ENCODE data around the gene TMEM178B. TPM values are rescaled to one million over a fixed set of nuclear protein-coding genes. Genes with fewer than 3 reads are reported as not detected.

The TMEM178B gene
- total and polyA plus RNA-seq, 8 donors = 0.16 to 5.6 (median 3.4) TPM

- intact Hi-C loops (cut with DNase I) = no loop called here
- Histone ChIP-seq H3K36me3 (no peaks in the 10 kb centered on the region), H3K4me3 (no peak overlapping the region), H3K9me3 (peaks cover 0 to 5% of the 10 kb centered on the region in 2 donors), H3K4me1 (peaks cover 0 to 5% of the 10 kb centered on the region in 2 donors), H3K27me3 (peaks cover 16 to 50% of the 10 kb centered on the region in 2 donors), H3K27ac (no peak overlapping the region)
- DNase-seq (no peak), ATAC-seq (no peak)
- TF ChIP-seq CTCF (IDR thresholded peaks at IDR 0.05) = no peak
These were observed 439.9 kb downstream of the TMEM178B start for GRCh38 chr7:141513720-141514119.

- Histone ChIP-seq H3K36me3 (no peaks in the 10 kb centered on the region), H3K27ac (no peak overlapping the region), H3K27me3 (peaks cover 16 to 32% of the 10 kb centered on the region in 2 donors), H3K9me3 (peaks cover 0 to 5% of the 10 kb centered on the region in 2 donors), H3K4me3 (no peak overlapping the region), H3K4me1 (peaks cover 0 to 5% of the 10 kb centered on the region in 2 donors)
- DNase-seq (no peak), ATAC-seq (no peak)
- TF ChIP-seq CTCF (IDR thresholded peaks at IDR 0.05) = no peak
- intact Hi-C loops (cut with DNase I) = no loop called here
These were observed 442.1 kb downstream of the TMEM178B start for GRCh38 chr7:141515941-141516340.

GRCh38 chr7:141519623-141520022 lies 445.8 kb downstream of the TMEM178B start:
- no peak for TF ChIP-seq CTCF (IDR thresholded peaks at IDR 0.05)
- intact Hi-C loops (cut with DNase I) = no loop called here

GRCh38 chr7:141522657-141523342 lies 448.9 kb downstream of the TMEM178B start:
- H3K27ac ChIP-seq = no peak overlapping the region
- TF ChIP-seq CTCF (IDR thresholded peaks at IDR 0.05) = no peak
- H3K27me3 ChIP-seq = peaks cover 0 to 2% of the 10 kb centered on the region in 2 donors
- ATAC-seq (no peak), DNase-seq (no peak)
- intact Hi-C loops (cut with DNase I) = no loop called here
- no peaks in the 10 kb centered on the region for H3K36me3 ChIP-seq
- H3K9me3 ChIP-seq = no peaks in the 10 kb centered on the region
- H3K4me1 ChIP-seq = no peaks in the 10 kb centered on the region
- H3K4me3 ChIP-seq = no peak overlapping the region

More at GRCh38 chr7:141519623-141520022, 445.8 kb downstream of the TMEM178B start:
- Histone ChIP-seq H3K27ac (no peak overlapping the region), H3K4me3 (no peak overlapping the region), H3K4me1 (no peaks in the 10 kb centered on the region), H3K9me3 (no peaks in the 10 kb centered on the region), H3K27me3 (no peaks in the 10 kb centered on the region), H3K36me3 (no peaks in the 10 kb centered on the region)
- ATAC-seq (no peak), DNase-seq (no peak)

- H3K4me1 ChIP-seq = no peaks in the 10 kb centered on the region
- H3K36me3 ChIP-seq = no peaks in the 10 kb centered on the region
- no peak for TF ChIP-seq CTCF (IDR thresholded peaks at IDR 0.05)
- peaks cover 0 to 4% of the 10 kb centered on the region in 2 donors for H3K27me3 ChIP-seq
- H3K27ac ChIP-seq = no peak overlapping the region
- intact Hi-C loops (cut with DNase I) = no loop called here
- H3K4me3 ChIP-seq = no peak overlapping the region
- H3K9me3 ChIP-seq = no peaks in the 10 kb centered on the region
- DNase-seq (no peak), ATAC-seq (no peak)
These were observed 452.2 kb downstream of the TMEM178B start for GRCh38 chr7:141525973-141526514.
